ENCODE measurements around the gene FANCM. TPM values are rescaled to one million over a fixed set of nuclear protein-coding genes. Genes with fewer than 3 reads are reported as not detected.
A peak's percentile ranks its signal among the peaks of the same experiment; 100 is the strongest.

FANCM gene
- total RNA-seq, 1 experiment from 2014 or later: 11.4 TPM

DNA sequence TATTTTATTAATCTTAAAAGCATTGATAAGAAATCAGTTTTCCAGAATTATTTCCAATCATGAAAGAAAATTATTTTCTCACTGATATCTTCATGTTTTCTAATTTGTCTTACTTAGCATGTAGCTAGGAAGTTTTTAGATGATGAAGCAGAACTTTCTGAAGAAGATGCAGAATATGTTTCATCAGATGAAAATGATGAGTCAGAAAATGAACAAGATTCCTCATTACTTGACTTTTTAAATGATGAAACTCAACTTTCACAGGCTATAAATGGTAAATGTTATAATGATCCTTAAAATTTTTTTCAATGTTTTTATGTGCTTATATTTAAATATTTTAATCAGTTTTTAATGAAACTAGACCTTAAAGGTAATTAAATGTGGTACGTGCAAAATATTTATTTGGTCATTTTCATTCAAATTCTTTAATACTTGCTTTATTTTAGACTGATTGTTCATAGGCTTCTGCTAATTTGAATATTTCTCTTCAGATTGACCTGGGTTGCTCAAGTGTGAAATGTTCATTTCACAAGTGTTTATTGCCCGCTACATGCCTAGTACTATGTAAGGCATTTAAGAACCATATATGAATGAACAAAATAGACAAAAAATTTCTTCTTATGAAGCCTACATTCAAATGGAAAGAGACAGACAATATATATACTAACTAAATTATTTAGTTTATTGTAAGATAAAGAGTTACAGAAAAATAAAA, 49.5 kb downstream of the FANCM start:
- Mint-ChIP-seq H3K36me3 (ENCODE audit: insufficient read depth, unreplicated experiment) (no peaks in the 10 kb centered on the region), H3K27ac (ENCODE audit: unreplicated experiment) (no peak overlapping the region), H3K4me3 (ENCODE audit: low read depth, unreplicated experiment) (no peak overlapping the region), H3K4me1 (ENCODE audit: low read depth, unreplicated experiment) (peaks cover 9% of the 10 kb centered on the region), H3K27me3 (ENCODE audit: unreplicated experiment) (no peaks in the 10 kb centered on the region), H3K9me3 (ENCODE audit: low read depth, unreplicated experiment) (no peaks in the 10 kb centered on the region)
- BruUV-seq (replicated peaks): no TSS peak
- intact Hi-C loops (cut with micrococcal nuclease; ENCODE audit: unreplicated experiment): no loop called here
- DNase-seq: no peak
- CTCF ChIA-PET: no interaction called here
- TF ChIP-seq, protein P1, sequence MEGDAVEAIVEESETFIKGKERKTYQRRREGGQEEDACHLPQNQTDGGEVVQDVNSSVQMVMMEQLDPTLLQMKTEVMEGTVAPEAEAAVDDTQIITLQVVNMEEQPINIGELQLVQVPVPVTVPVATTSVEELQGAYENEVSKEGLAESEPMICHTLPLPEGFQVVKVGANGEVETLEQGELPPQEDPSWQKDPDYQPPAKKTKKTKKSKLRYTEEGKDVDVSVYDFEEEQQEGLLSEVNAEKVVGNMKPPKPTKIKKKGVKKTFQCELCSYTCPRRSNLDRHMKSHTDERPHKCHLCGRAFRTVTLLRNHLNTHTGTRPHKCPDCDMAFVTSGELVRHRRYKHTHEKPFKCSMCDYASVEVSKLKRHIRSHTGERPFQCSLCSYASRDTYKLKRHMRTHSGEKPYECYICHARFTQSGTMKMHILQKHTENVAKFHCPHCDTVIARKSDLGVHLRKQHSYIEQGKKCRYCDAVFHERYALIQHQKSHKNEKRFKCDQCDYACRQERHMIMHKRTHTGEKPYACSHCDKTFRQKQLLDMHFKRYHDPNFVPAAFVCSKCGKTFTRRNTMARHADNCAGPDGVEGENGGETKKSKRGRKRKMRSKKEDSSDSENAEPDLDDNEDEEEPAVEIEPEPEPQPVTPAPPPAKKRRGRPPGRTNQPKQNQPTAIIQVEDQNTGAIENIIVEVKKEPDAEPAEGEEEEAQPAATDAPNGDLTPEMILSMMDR (IDR thresholded peaks at IDR 0.05; ENCODE audit: unreplicated experiment): no peak

DNA sequence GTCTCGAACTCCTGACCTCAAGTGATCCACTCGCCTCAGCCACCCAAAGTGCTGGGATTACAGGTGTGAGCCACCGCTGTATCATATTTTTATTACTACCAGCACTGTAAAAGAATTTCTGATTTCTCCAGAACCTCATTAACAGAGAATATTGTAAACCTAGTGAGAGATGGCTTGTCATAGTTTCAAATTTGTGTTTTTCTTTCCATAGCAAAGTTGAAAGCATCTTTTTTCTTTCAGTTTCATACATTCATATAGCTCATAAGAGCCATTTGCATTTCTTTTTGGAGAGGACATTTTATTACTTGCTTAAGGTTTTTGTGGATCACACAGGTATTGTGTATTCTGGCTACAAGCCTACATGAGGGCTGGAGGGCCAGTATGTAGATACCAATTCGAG, 59.2 kb downstream of the FANCM start:
- H3K36me3 Mint-ChIP-seq (ENCODE audit: insufficient read depth, unreplicated experiment): peaks cover 6% of the 10 kb centered on the region
- CTCF ChIA-PET: no interaction called here
- H3K27me3 Mint-ChIP-seq (ENCODE audit: unreplicated experiment): no peaks in the 10 kb centered on the region
- no peaks in the 10 kb centered on the region for H3K4me1 Mint-ChIP-seq (ENCODE audit: low read depth, unreplicated experiment)
- BruUV-seq (replicated peaks): no TSS peak
- TF ChIP-seq, protein P1 (IDR thresholded peaks at IDR 0.05; ENCODE audit: unreplicated experiment): no peak
- H3K4me3 Mint-ChIP-seq (ENCODE audit: low read depth, unreplicated experiment): no peak overlapping the region
- intact Hi-C loops (cut with micrococcal nuclease; ENCODE audit: unreplicated experiment): no loop called here
- no peak for DNase-seq
- no peak overlapping the region for H3K27ac Mint-ChIP-seq (ENCODE audit: unreplicated experiment)
- H3K9me3 Mint-ChIP-seq (ENCODE audit: low read depth, unreplicated experiment): no peaks in the 10 kb centered on the region

DNA sequence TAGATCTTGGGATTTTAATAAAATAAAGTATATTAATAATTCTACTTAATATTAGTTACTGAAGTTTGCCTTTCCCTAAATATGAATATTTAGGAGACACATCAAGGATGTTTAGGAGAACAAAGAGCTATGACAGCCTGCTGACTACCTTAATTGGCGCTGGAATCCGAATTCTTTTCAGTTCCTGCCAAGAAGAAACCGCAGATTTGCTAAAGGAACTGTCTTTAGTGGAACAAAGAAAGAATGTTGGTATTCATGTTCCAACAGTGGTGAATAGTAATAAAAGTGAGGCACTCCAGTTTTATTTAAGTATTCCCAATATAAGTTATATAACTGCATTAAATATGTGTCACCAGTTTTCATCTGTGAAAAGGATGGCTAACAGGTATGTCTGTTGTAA, 62.8 kb downstream of the FANCM start:
- no TSS peak for BruUV-seq (replicated peaks)
- Mint-ChIP-seq H3K27me3 (ENCODE audit: unreplicated experiment) (no peaks in the 10 kb centered on the region), H3K36me3 (ENCODE audit: insufficient read depth, unreplicated experiment) (peaks cover 11% of the 10 kb centered on the region), H3K4me3 (ENCODE audit: low read depth, unreplicated experiment) (no peak overlapping the region), H3K27ac (ENCODE audit: unreplicated experiment) (no peak overlapping the region), H3K9me3 (ENCODE audit: low read depth, unreplicated experiment) (no peaks in the 10 kb centered on the region), H3K4me1 (ENCODE audit: low read depth, unreplicated experiment) (no peaks in the 10 kb centered on the region)
- CTCF ChIA-PET: no interaction called here
- DNase-seq: no peak
- TF ChIP-seq, protein P1 (IDR thresholded peaks at IDR 0.05; ENCODE audit: unreplicated experiment): no peak
- intact Hi-C loops (cut with micrococcal nuclease; ENCODE audit: unreplicated experiment): no loop called here

DNA sequence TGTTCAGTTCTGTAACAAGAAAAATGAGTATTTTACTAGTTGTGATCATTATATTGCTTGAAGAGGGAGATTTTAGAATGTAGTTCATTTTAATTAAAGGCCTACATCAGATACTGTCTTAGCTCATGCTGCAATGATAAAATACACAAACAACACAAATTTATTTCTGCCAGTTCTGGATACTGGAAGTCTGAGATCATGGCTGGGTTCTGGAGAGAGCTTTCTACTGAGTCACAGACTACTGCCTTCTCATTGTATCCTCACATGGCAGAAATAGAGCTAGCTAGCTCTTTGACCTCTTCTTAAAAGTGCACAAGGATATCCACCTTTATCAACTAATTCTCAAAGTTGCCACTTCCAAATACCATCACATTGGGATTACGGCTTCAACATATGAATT, 63.5 kb downstream of the FANCM start:
- TSS peak; percentile 22 for BruUV-seq (replicated peaks)
- no peaks in the 10 kb centered on the region for H3K4me1 Mint-ChIP-seq (ENCODE audit: low read depth, unreplicated experiment)
- H3K27ac Mint-ChIP-seq (ENCODE audit: unreplicated experiment): no peak overlapping the region
- intact Hi-C loops (cut with micrococcal nuclease; ENCODE audit: unreplicated experiment): no loop called here
- no peak overlapping the region for H3K4me3 Mint-ChIP-seq (ENCODE audit: low read depth, unreplicated experiment)
- CTCF ChIA-PET: interaction anchor here (0.6 kb wide), 1 partner anchor 28 kb away, joined by 6 read pairs; no protein-coding TSS in a partner anchor
- no peaks in the 10 kb centered on the region for H3K27me3 Mint-ChIP-seq (ENCODE audit: unreplicated experiment)
- no peaks in the 10 kb centered on the region for H3K9me3 Mint-ChIP-seq (ENCODE audit: low read depth, unreplicated experiment)
- TF ChIP-seq, protein P1 (IDR thresholded peaks at IDR 0.05; ENCODE audit: unreplicated experiment): no peak
- H3K36me3 Mint-ChIP-seq (ENCODE audit: insufficient read depth, unreplicated experiment): peaks cover 11% of the 10 kb centered on the region
- DNase-seq: no peak

Data from Calu3 (cell line).